HG03457 (cell line): ENCODE measurements around the gene EML6.

Experiments
- ATAC-seq: cut with Tn5 transposase; IDR thresholded peaks from one replicate; pipeline ENCODE4 v1.9.1; 2021; ENCODE audit warnings: moderate number of reproducible peaks; ENCODE audit not compliant: unreplicated experiment

Gene EML6

DNA sequence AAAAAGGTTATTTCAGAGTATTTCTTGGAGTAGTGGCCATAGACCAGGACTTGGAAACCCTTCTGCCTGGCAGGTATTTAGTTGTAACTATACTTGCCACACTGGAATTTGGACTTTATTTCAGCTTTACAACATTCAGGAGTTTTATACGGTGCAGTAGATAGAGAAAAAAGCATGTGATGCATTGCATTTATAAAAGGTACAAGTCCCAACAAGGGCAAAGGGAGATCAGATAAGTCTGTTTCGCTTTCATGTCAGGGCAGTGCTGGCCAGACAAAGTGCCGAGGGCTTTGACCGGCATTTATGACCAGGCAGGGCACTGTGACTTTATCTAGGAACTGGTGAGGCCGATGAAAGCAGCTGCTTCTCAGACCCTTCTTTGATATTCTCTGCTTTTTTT, 181.4 kb downstream of the EML6 start:
- ATAC-seq = no peak

DNA sequence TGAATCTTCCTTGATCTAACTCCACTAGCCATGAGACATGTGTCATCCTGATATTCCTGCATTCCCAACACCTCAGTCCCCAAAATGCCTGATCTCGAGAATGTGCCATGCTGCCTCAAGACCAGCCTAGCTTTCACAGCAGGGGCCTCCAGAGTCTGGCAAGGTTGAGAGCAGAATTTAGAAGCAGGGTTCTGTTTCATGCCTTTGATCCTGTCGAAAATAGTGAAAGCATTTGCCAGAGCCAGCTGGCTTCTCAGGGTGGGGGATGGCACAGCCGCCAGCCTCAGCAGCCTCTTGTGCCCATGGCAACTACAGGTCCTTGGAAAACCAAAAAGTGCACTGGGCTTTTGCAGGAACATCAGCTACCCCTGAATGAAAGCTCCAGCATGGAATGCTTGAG, 183.3 kb downstream of the EML6 start:
- ATAC-seq = no peak

DNA sequence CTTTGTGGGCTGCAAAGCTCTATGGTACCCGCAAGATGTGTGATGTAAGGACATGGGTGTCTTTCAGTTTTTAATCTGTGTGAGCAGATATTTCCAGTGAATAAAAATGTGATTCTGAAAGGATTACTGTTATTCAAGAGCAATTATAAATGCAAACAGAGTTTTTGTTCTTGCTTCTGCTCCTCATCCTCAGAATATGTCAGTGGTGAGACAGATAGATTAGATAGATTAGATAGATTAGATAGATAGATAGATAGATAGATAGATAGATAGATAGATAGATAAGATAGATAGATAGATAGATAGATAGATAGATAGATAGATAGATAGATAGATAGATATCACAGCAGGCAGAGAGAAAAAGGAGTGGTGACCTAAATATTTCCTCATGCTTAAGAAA, 184.2 kb downstream of the EML6 start:
- ATAC-seq = no peak

DNA sequence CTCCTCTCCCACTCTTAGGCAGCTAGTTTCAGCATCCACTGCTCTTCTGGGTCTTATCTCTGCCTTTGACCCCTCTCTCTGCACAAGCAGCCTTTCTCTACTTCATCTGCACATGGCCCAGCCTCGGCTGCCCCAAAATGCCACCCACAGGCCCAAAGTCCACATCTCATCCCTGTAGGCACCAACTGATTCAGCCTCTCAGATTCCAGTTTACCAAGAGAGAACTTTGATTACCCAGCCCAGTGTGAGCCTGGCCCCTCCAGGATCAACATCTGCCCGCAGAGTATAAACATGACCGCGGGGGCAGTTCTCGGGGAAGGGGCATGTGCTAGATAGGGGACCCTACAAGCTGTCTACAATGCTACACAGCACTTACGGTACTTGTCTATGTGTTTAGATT, 185.1 kb downstream of the EML6 start:
- no peak for ATAC-seq

DNA sequence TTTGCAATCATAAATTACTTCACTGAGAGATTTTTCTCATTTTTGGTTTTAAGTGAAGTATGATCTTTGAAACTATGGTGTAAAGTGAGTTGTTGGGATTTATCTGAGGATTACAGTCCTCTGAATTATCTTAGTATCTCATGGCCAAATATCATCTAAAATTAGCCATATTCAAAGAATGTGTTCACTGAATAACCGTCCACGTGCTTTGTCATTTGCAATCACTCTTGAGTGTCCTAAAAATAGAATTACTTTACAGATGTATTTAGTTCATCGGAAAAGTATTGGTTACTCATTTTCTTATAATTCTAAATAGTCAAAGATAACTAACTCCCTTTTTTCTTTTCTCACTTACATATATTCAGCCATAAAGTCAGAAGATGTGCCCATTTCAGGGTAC, 185.5 kb downstream of the EML6 start:
- no peak for ATAC-seq

DNA sequence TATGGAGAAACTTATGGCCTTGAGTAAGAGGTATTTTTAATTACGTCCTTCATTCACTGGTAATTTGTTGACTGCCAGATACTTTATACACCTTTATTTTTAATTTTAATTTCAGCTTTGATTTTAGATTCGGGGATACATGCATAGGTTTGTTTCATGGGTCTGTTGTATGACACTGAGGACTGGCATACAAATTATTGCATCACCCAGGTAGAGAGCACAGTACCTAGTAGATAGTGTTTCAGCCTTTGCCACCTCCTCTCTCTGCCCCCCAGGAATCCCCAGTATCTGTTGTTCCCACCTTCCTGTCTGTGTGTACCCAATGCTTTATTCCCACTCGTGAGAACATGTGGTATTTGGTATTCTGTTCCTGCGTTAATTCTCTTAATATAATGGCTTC, 188.8 kb downstream of the EML6 start:
- no peak for ATAC-seq

DNA sequence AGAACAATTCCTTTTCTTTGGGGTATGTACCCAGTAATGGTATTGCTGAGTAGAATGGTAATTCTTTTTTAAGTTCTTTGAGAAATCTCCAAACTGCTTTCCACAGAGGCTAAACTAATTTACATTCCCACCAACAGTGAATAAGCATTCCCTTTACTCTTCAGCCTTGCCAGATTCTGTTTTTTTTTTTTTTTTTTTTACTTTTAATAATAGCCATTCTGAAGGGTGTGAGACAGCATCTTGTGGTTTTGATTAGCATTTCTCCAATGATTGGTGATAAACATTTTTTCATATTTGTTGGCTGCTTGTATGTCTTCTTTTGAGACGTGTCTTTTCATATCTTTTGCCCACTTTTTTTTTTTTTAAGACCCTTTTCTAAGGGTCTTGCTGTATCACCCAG, 189.4 kb downstream of the EML6 start:
- no peak for ATAC-seq

DNA sequence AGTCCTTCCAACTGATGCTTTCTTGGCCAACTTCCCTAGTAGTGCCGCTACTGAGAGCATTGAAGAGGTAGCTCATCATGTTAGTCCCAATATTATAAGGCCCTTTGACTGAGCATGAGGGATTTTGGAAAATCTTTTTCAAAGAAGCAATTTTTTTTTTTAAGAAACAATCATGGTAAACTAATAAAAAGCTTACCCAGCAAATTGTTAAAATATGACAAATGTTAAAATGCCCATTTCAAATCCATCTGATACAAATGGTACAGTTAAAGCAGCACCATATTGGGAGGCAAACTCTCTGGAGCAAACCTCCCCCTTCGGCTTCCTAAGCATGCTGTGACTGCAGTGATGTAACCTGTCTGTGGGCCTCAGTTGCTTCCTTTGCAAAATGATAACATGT, 191.2 kb downstream of the EML6 start:
- ATAC-seq = no peak

DNA sequence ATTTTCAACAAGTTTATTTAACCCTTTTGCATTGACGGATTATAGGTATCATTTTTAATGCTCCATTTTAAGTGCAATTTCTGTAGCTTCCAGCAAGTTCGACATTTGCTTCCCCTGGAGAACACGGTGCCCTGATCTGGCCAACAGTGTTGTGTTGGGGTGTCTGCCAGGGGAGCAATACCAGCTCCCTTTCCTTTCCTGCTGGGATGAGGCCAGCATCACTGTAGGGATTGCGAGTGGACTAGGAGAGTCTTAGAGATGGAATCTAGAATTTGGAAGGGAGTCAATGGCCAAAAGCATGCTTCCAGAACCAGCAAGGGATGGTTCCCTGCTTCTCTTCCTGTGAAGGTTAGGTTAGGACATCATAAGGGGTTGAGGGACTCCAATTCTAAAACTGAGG, 191.6 kb downstream of the EML6 start:
- no peak for ATAC-seq

DNA sequence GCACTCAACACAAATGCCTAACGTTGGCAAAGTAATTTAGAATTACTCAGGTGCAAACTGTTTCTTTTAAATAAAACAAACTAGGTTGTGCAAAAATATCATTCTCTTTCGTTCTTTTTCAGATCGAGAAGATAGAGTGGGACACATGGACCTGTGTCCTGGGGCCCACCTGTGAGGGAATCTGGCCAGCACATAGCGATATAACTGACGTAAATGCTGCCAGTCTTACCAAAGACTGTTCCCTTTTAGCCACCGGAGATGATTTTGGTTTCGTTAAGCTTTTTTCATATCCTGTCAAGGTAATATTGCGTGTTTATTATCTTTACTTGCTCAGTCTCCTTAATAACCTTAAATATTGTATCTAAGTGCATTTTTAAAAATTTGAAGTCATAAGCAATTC, 193.2 kb downstream of the EML6 start:
- ATAC-seq = no peak

DNA sequence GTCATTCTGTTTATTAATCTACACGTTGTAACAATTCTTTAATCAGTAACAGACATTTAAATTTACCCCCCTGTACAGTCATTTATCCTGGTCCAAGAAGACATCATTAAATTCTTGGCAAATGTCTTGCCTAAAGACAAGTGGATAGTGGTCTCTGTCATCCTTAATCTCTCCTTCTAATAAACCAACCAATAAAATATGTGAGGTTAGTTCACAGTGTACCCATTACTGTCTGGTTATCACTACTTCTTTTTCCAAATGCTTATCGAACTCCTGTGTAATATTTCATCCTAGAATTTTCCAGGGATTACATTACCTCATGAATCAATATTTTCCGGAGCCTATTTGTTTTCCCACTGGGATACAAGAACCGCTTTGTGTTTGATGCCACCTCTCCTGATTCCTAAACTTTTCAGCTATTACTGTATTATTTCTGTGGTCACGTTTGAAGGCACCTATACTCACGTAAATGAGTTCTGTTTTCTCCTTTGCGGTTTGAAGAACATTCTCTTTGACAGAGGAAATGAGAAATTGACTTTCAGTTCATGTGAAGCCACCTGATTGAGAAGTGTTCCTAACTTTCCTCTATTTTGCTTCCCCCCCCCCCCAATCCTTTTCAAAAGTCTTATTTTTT, 195.3 kb downstream of the EML6 start:
- no peak for ATAC-seq

DNA sequence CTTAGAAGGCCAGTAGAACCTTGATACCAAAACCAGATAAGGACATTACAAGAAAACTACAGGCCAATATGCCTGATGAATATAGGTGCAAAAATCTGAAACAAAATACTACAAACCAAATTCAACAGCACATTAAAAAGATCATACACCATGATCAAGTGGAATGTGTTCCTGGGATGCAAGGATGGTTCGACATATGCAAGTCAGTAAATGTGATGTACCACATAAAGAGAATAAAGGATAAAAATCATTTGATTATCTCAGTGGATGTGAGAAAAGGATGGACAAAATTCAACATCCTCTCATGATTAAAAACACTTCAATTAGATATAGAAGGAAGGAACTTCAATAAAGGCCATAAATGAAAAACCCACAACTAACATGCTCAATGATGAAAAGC, 197.2 kb downstream of the EML6 start:
- no peak for ATAC-seq

DNA sequence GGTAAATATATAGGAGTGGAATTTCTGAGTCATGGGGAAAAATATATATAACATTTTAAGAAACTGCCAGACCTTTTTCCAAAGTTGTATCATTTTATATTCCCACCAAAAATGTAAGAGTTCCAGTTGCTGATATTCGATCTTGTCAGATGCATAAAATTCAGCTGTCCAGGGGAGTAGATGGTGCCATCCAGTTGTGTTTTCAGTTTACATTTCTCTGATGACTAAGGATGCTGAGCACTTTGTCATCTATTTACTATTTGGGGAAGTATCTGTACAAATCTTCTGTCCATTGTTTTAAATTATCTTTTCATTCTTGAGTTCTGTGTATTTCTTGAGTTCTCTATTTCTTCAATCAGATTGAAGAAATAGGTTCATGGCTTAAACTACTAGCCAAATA, 200.7 kb downstream of the EML6 start:
- no peak for ATAC-seq

DNA sequence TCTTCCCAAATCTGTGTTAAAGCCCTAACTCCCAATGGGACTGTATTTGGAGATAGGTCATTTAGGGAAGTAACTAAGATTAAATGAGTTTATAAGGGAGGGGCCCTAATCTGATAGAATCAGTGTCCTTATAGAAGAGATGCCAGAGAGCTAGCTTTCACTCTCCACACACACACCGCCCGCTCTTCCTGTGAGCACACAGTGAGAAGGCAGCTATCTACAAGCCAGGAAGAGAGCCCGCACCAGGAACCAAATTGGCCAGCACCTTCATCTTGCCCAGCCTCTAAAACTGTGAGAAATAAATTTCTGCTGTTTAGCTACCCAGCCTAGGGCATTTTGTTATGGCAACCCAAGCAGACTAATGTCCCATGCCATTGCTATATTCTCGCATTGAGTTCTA, 201.6 kb downstream of the EML6 start:
- no peak for ATAC-seq

DNA sequence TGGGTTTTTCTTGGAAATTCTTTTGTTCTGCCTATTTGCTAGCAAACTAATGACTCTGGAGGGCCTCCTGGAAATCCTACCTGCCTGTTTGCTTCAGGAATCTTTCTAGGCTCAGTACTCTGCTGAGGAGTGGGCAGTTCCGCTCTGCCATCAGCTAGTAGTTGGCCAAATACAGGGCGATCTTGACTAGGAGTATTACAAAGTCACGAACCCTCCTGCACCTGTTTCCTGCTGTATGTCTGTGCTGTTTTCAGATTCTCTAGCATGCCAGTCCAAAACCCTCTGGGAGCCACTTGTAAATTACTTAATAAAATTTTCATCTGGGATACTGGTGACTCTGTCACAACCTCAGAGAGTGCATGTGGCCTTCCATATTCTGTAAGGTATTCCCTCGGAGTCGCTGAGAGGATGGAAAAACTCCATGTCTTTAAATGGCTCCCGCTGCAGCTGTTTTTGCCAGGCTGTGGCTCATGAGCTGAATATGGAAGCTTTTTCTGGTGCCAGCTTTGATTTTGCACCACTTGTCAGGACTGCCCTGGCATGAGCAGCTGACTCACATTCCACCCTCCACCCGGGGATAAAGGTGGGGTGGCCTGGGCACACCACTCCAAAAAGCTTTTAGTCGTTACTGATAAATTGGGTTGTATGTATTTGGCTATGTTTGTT, 203.8 kb downstream of the EML6 start:
- no peak for ATAC-seq

DNA sequence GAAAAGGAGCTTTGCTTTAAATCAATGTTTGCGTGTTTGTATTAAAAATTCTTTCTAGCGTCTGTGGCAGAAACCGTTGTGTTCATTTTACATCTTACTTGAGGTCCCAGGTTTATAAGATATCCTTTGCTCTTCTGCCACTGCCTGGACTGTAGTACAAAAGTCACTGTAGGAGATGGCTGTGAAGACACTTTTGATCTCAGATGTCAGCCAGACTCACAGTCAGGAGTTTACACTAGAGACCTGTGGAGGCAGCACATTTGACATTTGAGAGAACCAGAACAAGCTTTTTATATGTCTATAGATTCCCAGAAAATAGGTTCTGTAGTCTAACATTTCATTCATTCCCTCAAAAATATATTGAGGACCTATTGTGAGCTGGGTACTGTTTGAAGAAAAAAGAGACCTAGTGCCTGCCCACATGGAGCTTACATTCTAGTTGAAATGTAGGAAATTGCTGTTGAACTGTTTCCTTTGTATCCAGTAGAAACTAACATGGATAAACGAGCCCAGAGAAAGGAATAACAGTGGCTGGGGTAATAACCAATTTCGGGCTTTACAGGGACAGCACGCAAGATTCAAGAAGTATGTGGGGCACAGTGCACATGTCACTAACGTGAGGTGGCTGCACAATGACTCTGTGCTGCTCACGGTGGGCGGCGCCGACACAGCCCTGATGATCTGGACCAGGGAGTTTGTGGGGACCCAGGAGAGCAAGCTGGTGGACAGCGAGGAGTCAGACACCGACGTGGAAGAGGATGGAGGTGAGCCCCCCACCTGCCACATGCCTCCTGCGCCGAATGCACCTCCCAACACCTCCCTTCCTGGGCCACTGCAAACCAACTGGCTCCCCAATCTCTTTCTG, 204.5 kb downstream of the EML6 start:
- ATAC-seq = no peak

DNA sequence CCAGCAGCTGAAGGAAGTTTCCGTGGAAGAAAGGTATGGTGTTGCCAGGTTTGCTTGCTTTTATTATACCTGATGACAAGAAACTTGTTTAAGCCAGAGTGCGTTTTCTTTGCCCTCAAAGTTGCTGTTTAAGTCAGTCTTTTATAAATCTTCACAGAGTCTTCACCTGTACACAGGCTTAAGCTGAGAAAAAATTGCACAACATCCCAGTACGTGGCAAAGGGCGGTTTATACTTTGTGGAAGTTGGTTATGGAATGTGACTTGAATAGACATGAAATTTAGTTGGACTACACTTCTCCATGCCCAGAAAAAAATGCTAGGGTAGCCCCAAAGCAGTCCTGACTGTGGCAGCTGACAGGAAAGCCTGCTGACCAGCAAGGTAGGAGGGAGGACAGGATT, 205.3 kb downstream of the EML6 start:
- no peak for ATAC-seq

DNA sequence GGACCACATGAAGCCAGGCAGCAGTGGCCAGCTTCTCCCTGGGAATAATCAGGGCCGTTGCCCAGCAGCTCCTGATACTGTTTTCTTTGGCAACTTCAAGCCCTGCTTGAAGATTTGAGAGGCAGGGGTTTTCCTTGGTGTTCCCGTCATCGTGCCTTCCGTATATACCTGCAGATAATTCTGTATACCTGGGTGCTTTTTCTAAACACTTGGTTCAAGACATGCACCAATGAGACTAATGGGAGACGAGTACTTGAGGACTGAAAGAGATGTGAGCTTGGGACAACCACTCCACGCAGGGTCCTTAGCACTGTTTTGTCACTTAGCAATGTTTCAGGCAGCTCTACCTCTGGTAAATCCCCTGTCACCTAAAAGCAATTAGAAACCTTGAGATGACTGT, 208.0 kb downstream of the EML6 start:
- ATAC-seq = no peak

DNA sequence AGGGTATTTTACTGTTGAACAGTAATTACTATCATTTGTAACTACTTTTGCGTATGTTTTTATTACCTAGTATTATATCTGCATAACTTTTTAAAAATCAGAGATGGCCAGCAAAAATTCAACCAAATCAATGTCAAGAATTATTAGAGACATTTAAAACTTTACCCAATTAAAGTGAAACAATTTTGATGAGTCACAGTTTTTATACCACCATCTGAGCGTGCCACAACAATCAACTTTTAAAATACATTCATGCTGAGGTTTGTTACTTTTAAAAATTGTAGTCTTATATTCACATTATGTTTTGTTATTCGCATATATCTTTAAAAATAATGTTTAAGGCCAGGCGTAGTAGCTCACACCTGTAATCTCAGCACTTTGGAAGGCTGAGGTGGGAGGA, 211.9 kb downstream of the EML6 start:
- ATAC-seq = no peak

DNA sequence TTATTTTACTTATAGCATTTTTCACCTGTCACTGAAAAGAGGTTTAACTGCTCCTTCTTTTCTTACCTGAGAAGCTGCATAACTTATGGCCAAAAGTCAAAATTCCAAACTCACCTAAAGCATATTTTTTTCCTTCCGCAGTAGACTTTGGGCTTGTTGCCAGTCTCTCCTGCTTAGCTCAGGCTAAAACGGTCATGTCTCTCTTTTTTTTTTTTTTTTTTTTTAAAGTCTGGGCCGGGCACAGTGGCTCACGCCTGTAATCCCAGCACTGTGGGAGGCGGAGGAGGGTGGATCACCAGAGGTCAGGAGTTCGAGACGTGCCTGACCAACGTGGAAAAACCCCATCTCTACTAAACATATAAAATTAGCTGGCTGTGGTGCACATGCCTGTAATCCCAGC, 213.3 kb downstream of the EML6 start:
- ATAC-seq = no peak

DNA sequence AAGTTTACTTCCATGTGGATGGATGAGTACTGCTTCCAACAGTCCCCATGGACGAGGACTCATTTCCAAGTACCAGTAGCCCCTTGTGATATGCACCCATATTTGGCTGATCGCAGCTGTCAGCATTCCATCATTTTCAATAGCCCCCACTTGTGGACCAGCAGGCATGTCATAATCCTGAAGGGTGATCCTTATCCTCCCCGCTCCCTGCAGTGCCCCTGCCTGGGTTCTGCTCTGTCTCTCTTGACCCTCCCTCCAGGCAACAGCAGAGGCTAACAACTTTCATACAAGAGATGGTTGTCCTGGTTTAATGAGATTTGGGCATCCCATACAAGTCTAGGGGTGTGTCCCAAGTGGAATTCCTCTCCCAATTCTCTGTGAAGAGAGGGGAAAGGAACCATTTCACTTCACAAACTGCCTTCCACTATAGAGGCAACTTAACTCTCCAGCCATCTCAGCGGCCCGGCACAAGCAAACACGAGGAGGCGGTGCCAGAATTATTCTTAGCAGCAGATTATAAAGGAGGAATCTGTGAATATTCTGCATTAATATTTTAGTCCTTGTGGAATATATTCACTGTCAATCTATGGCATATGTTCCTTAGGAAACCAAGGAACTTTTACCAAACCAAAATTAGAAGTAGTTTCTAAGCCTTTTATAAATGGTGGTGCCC, 216.1 kb downstream of the EML6 start:
- no peak for ATAC-seq

DNA sequence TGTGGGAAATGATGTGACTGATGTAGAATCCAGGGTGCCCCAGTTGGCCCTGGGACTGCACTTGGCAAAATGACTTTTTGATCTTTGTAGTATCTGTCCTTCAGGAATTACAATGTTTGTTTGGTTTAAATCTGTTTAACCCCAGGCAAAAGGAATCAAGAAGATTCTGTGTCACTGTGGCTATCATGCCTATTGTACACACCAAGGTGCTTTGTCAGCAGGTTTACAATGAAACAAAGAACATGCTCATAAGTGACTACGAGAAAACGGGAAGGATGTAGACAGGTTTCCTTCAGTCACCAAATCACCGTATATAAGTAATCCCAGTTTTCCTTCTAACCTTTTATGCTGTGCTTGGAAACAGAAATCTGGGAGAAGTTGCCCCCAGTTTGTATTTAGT, 217.3 kb downstream of the EML6 start:
- no peak for ATAC-seq
